Omental fat pad (tissue), 4 donors: Measurements from ENCODE around the gene LALBA. TPM values are rescaled to one million over a fixed set of nuclear protein-coding genes. Genes with fewer than 3 reads are reported as not detected.
"Not testable (repeated sequence)": the region's sequence is repeated elsewhere in the genome, so short reads cannot be mapped to it uniquely, and the experiment has no call there.

Experiments
- ATAC-seq: fragments of 150-250 bp; one replicate; pipeline ENCODE4 v1.9.1; 2016; ENCODE audit warnings: mild to moderate bottlenecking, moderate library complexity; ENCODE audit not compliant: low FRiP score
- DNase-seq: peaks from one replicate; pipeline ENCODE4 v3.0.0-alpha.2; 2019; ENCODE audit warnings: low spot score
- total RNA-seq, 4 donors: library from RNA; depleted of rRNA; stranded (reverse); fragments of >200 nt; gene quantifications; one replicate each; pipeline ENCODE4 v1.1.0, GENCODE V29; 2016
- TF ChIP-seq, protein P1 (sequence below), 3 donors: fragments of 450-650 bp; IDR thresholded peaks; one replicate each; pipeline ENCODE4 v1.5.1; 2016 to 2017; ENCODE audit warnings: antibody characterized with exemption in 3 of 3, mild to moderate bottlenecking in 3 of 3, moderate library complexity in 2 of 3

Gene LALBA
- total RNA-seq, 4 donors from 2014 or later = not detected

DNA sequence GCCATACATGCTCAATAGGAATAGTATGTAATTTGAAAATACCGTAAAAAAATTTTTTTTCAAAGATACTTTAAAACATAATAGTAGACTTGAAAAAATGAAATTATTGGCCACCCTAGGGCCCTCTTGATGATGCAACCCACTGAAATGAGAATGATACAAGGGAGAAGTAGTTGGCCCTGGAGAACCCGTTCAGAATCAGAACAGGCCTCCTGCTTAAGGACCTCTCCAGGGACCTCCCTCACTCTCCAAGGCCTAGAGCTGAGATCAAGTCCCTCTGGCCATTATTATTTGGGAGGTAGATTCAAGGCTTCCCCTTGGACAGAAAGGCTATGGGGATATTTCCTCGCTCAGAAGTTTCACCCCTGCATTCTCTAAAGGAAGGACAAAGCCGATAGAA, 11.9 kb downstream of the LALBA start:
- no peak for ATAC-seq
- TF ChIP-seq, protein P1, sequence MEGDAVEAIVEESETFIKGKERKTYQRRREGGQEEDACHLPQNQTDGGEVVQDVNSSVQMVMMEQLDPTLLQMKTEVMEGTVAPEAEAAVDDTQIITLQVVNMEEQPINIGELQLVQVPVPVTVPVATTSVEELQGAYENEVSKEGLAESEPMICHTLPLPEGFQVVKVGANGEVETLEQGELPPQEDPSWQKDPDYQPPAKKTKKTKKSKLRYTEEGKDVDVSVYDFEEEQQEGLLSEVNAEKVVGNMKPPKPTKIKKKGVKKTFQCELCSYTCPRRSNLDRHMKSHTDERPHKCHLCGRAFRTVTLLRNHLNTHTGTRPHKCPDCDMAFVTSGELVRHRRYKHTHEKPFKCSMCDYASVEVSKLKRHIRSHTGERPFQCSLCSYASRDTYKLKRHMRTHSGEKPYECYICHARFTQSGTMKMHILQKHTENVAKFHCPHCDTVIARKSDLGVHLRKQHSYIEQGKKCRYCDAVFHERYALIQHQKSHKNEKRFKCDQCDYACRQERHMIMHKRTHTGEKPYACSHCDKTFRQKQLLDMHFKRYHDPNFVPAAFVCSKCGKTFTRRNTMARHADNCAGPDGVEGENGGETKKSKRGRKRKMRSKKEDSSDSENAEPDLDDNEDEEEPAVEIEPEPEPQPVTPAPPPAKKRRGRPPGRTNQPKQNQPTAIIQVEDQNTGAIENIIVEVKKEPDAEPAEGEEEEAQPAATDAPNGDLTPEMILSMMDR (IDR thresholded peaks at IDR 0.05) = no peak
- no peak for DNase-seq

DNA sequence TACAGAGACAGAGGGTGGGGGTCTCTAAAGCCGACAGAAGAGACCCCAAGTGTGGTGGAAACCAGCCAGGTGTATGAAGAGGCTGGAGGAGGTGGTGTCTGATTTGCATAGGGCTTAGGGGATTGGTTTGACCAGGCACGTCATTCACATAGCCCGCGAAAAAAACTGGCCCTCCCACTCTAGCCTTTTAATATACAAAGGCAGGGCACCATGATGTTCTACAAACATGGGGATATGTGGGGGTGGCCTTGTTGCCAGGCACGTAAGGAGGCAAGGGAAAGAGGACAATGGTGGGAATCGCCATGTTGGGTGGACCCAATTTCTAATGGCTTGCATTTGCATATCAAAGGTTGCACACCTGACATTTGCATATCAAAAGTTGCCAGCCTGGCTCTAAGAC, 13.2 kb downstream of the LALBA start:
- ATAC-seq = no peak
- no peak for DNase-seq
- TF ChIP-seq, protein P1 (IDR thresholded peaks at IDR 0.05) = no peak

DNA sequence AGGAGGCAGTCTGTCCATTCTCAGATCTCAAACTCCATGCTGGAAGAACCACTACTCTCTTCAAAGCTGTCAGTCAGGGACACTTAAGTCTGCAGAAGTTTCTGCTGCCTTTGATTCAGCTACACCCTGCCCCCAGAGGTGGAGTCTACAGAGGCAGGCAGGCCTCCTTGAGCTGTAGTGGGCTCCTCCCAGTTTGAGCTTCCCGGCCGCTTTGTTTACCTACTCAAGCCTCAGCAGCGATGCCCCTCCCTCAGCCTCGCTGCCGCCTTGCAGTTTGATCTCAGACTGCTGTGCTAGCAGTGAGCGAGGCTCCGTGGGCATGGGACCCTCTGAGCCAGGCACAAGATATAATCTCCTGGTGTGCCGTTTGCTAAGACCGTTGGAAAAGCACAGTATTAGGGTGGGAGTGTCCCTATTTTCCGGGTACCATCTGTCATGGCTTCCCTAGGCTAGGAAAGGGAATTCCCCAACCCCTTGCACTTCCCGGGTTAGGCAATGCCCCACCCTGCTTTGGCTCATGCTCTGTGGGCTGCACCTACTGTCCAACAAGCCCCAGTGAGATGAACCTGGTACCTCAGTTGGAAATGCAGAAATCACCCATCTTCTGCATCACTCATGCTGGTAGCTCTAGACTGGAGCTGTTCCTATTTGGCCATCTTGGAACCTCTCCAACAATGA, 16.0 kb downstream of the LALBA start:
- not testable (repeated sequence) for ATAC-seq, DNase-seq

DNA sequence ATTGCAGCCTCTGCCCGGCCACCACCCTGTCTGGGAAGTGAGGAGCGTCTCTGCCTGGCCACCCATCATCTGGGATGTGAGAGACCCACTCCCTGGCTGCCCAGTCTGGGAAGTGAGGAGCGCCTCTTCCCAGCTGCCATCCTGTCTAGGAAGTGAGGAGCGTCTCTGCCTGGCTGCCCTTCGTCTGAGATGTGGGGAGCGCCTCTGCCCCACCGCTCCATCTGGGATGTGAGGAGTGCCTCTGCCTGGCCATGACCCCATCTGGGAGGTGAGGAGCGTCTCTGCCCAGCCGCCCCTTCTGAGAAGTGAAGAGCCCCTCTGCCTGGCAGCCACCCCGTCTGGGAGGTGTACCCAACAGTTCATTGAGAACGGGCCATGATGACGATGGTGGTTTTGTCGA, 18.2 kb downstream of the LALBA start:
- ATAC-seq, DNase-seq: not testable (repeated sequence)

DNA sequence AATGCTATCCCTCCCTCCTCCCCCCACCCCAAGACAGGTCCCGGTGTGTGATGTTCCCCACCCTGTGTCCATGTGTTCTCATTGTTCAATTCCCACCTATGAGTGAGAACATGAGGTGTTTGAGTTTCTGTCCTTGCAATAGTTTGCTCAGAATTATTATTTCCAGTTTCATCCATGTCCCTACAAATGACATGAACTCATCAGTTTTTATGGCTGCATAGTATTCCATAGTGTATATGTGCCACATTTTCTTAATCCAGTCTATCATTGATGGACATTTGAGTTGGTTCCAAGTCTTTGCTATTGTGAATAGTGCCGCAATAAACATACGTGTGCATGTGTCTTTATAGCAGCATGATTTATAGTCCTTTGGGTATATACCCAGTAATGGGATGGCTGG, 22.8 kb downstream of the LALBA start:
- not testable (repeated sequence) for ATAC-seq

DNA sequence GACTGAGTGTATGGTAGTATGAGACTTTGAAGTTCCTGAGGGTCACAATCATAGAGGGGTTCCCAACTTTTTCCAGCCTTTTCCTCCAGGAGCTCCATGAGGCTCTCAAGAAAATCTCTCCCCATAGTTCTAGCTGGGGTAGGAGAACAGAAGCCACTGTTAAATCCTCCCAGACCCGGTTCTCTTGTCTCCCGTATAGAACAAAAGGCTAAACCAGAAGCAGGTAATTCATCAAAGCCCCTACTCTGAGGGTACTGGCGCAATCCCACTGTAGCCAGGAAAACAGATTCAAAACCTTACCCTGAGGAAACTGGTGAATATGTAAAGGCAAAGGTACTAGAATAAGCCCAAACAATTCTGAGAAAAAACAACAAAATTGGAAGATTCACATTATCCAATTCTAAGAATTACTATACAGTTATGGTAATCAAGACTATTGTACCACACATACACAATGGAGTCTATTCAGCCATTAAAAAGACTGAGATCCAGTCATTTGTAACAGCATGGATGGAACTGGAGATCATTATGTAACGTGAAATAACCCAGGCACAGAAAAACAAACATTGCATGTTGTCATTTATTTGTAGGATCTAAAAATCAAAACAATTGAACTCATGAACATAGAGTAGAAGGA, 23.9 kb downstream of the LALBA start:
- TF ChIP-seq, protein P1 (IDR thresholded peaks at IDR 0.05) = no peak
- ATAC-seq (no peak), DNase-seq (no peak)

More for the DNA sequence above, 22.8 kb downstream of the LALBA start:
- not testable (repeated sequence) for DNase-seq

DNA sequence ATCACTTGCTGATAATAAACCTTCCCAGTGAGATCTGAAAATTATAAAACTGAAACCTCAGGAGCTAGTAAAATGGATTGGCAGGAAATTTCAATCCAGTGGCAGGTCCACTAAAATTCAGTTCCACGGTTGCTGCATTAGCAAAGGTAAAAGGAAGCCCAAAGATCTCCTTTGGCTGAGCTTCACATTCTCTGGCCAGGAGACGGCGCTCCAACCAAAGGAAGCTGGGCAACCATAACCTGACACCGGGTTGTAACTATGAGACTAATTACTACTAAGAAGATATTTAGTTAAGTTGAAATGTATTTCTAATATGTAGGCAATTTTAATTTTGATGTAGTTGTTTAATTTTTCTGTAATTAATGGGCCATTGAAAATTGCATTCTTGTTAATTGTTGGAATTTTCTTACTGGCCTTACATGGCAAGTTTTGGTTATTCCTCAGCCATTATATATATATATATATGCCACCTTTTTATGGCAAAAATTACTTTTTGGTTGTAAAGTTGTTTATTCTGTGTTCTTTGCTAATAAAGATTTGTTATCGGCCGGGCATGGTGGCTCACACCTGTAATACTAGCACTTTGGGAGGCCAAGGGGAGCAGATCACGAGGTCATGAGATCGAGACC, 27.4 kb downstream of the LALBA start:
- ATAC-seq = no peak
- TF ChIP-seq, protein P1 (IDR thresholded peaks at IDR 0.05) = no peak
- no peak for DNase-seq

DNA sequence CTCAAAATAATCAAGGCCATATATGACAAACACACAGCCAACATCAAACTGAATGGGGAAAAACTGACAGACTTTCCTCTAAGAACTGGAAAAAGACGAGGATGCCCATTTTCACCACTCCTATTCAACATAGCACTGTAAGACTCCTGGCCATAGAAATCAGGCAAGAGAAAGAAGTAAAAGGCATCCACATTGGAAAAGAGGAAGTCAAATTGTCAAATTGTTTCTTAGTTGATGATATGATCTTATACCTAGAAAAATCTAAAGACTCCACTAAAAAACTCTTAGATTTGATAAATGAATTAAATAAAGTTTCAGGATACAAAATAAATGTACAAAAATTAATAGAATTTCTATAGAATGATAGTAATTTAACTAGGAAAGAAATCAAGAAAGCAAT, 33.2 kb downstream of the LALBA start:
- TF ChIP-seq, protein P1 (IDR thresholded peaks at IDR 0.05) = no peak
- no peak for ATAC-seq
- no peak for DNase-seq
